HEK293 (cell line): ENCODE results near the gene BIN1.

Source experiments
- CTCF ChIA-PET: fragments of 350-600 bp; formaldehyde crosslinking; extraction: SDS; loops from one replicate; lab custom pipeline; 2021; ENCODE audit warnings: antibody characterized with exemption; lab: Yijun Ruan, JAX
- POLR2A ChIA-PET: fragments of 300-600 bp; formaldehyde crosslinking; extraction: SDS; loops from one replicate; lab custom pipeline; 2020; ENCODE audit warnings: antibody characterized with exemption, inconsistent platforms; lab: Yijun Ruan, JAX
- H3K27ac ChIP-seq: fragments of 200-500 bp; sonication (Bioruptor generic); 2 replicates; pipeline ENCODE4 v1.5.1; 2014; ENCODE audit warnings: low read depth, low read length, control low read depth, inconsistent platforms; ENCODE audit errors: extremely low read depth
- H3K36me3 ChIP-seq, 2 experiments: fragments of 200-500 bp in 1 of 2; sonication (Bioruptor generic) in 1 of 2; 1 replicate in 1 of 2; 2 replicates in 1 of 2; pipeline ENCODE4 v1.5.1; 2014 to 2017; ENCODE audit warnings: inconsistent platforms in 2 of 2, low read length in 2 of 2; ENCODE audit not compliant: control insufficient read depth in 2 of 2, insufficient read depth in 1 of 2
- H3K4me1 ChIP-seq: fragments of 200-500 bp; sonication (Bioruptor generic); 2 replicates; pipeline ENCODE4 v1.5.1; 2014; ENCODE audit warnings: mild to moderate bottlenecking, low read length, inconsistent platforms; ENCODE audit not compliant: control insufficient read depth, insufficient read depth
- H3K4me3 ChIP-seq: 2 replicates; pipeline ENCODE4 v1.5.1; 2011; ENCODE audit warnings: low read depth, mild to moderate bottlenecking, control low read depth, low read length, moderate library complexity
- H3K9me3 ChIP-seq: fragments of 200-500 bp; sonication (Bioruptor generic); 2 replicates; pipeline ENCODE4 v1.5.1; 2014; ENCODE audit warnings: low read depth, low read length, inconsistent platforms; ENCODE audit not compliant: control insufficient read depth, insufficient read depth
- FEZF1 ChIP-seq: fragments of 450-650 bp; formaldehyde crosslinking; IDR thresholded peaks from 2 replicates; pipeline ENCODE4 v1.5.1; 2016; ENCODE audit warnings: missing biosample characterization, missing genetic modification characterization
- GLI4 ChIP-seq: fragments of 450-650 bp; formaldehyde crosslinking; IDR thresholded peaks from 2 replicates; pipeline ENCODE4 v1.5.1; 2016; ENCODE audit warnings: missing biosample characterization, missing genetic modification characterization
- GLIS2 ChIP-seq: fragments of 450-650 bp; formaldehyde crosslinking; IDR thresholded peaks from 2 replicates; pipeline ENCODE4 v1.5.1; 2016; ENCODE audit warnings: missing biosample characterization, missing genetic modification characterization
- MEIS1 ChIP-seq: sonication (generic); formaldehyde crosslinking; IDR thresholded peaks from 2 replicates; pipeline ENCODE4 v1.8.1; 2022; ENCODE audit warnings: missing genetic modification reagents, mild to moderate bottlenecking, borderline replicate concordance
- SALL2 ChIP-seq: fragments of 450-650 bp; formaldehyde crosslinking; IDR thresholded peaks from 2 replicates; pipeline ENCODE4 v1.5.0; 2017; ENCODE audit warnings: missing biosample characterization, mild to moderate bottlenecking, missing genetic modification characterization, borderline replicate concordance
- SP3 ChIP-seq: fragments of 450-650 bp; formaldehyde crosslinking; IDR thresholded peaks from 2 replicates; pipeline ENCODE4 v1.5.1; 2016; ENCODE audit warnings: missing biosample characterization, missing genetic modification characterization
- TRIM28 ChIP-seq: IDR thresholded peaks from 2 replicates; pipeline ENCODE4 v1.6.1; 2011; ENCODE audit warnings: low read length, control low read depth, borderline replicate concordance
- ZBTB1 ChIP-seq: fragments of 450-650 bp; formaldehyde crosslinking; IDR thresholded peaks from 2 replicates; pipeline ENCODE4 v1.5.1; 2016; ENCODE audit warnings: missing biosample characterization, missing genetic modification characterization
- ZBTB20 ChIP-seq: fragments of 450-650 bp; formaldehyde crosslinking; IDR thresholded peaks from 2 replicates; pipeline ENCODE4 v1.5.1; 2016; ENCODE audit warnings: missing biosample characterization, missing genetic modification characterization
- ZBTB7A ChIP-seq: fragments of 450-650 bp; formaldehyde crosslinking; IDR thresholded peaks from 2 replicates; pipeline ENCODE4 v1.5.1; 2016; ENCODE audit warnings: low read depth, missing biosample characterization, missing genetic modification characterization
- ZNF121 ChIP-seq: fragments of 450-650 bp; formaldehyde crosslinking; IDR thresholded peaks from 2 replicates; pipeline ENCODE4 v1.5.1; 2016; ENCODE audit warnings: missing biosample characterization, missing genetic modification characterization
- ZNF16 ChIP-seq: fragments of 450-650 bp; formaldehyde crosslinking; IDR thresholded peaks from 2 replicates; pipeline ENCODE4 v1.5.1; 2016; ENCODE audit warnings: low read depth, missing biosample characterization, missing genetic modification characterization
- ZNF221 ChIP-seq: fragments of 450-650 bp; formaldehyde crosslinking; IDR thresholded peaks from 2 replicates; pipeline ENCODE4 v1.5.1; 2017; ENCODE audit warnings: missing biosample characterization, missing genetic modification characterization, borderline replicate concordance
- ZNF248 ChIP-seq: fragments of 450-650 bp; formaldehyde crosslinking; IDR thresholded peaks from 2 replicates; pipeline ENCODE4 v1.5.1; 2017; ENCODE audit warnings: missing biosample characterization, missing genetic modification characterization
- ZNF266 ChIP-seq: fragments of 450-650 bp; formaldehyde crosslinking; IDR thresholded peaks from 2 replicates; pipeline ENCODE4 v1.5.1; 2016; ENCODE audit warnings: missing biosample characterization, missing genetic modification characterization, low read depth
- ZNF404 ChIP-seq: fragments of 450-650 bp; formaldehyde crosslinking; IDR thresholded peaks from 2 replicates; pipeline ENCODE4 v1.5.1; 2017; ENCODE audit warnings: missing biosample characterization, missing genetic modification characterization
- ZNF426 ChIP-seq: fragments of 450-650 bp; formaldehyde crosslinking; IDR thresholded peaks from 2 replicates; pipeline ENCODE4 v1.5.1; 2017; ENCODE audit warnings: missing biosample characterization, missing genetic modification characterization, mild to moderate bottlenecking, inconsistent platforms, moderate library complexity
- ZNF449 ChIP-seq: fragments of 450-650 bp; formaldehyde crosslinking; IDR thresholded peaks from 2 replicates; pipeline ENCODE4 v1.5.1; 2017; ENCODE audit warnings: missing biosample characterization, mild to moderate bottlenecking, missing genetic modification characterization, moderate library complexity
- ZNF544 ChIP-seq: fragments of 450-650 bp; formaldehyde crosslinking; IDR thresholded peaks from 2 replicates; pipeline ENCODE4 v1.5.0; 2017; ENCODE audit warnings: missing biosample characterization, missing genetic modification characterization
- ZNF555 ChIP-seq: fragments of 450-650 bp; formaldehyde crosslinking; conservative IDR thresholded peaks from 2 replicates; pipeline ENCODE4 v1.5.1; 2017; ENCODE audit warnings: missing biosample characterization, mild to moderate bottlenecking, missing genetic modification characterization, inconsistent platforms
- ZNF560 ChIP-seq: fragments of 450-650 bp; formaldehyde crosslinking; IDR thresholded peaks from 2 replicates; pipeline ENCODE4 v1.5.1; 2017; ENCODE audit warnings: missing biosample characterization, missing genetic modification characterization, borderline replicate concordance
- ZNF561 ChIP-seq: fragments of 450-650 bp; IDR thresholded peaks from 2 replicates; pipeline ENCODE4 v1.5.1; 2018; ENCODE audit warnings: missing biosample characterization, missing genetic modification characterization, borderline replicate concordance
- ZNF621 ChIP-seq: fragments of 450-650 bp; formaldehyde crosslinking; IDR thresholded peaks from 2 replicates; pipeline ENCODE4 v1.5.1; 2017; ENCODE audit warnings: missing biosample characterization, missing genetic modification characterization
- ZNF623 ChIP-seq: fragments of 450-650 bp; formaldehyde crosslinking; IDR thresholded peaks from 2 replicates; pipeline ENCODE4 v1.5.1; 2016; ENCODE audit warnings: missing biosample characterization, missing genetic modification characterization
- ZNF654 ChIP-seq: fragments of 450-650 bp; formaldehyde crosslinking; IDR thresholded peaks from 2 replicates; pipeline ENCODE4 v1.5.1; 2016; ENCODE audit warnings: low read depth, missing biosample characterization, missing genetic modification characterization
- ZNF707 ChIP-seq: fragments of 450-650 bp; formaldehyde crosslinking; IDR thresholded peaks from 2 replicates; pipeline ENCODE4 v1.5.1; 2016; ENCODE audit warnings: missing biosample characterization, missing genetic modification characterization
- TF ChIP-seq, protein P1 (sequence below): fragments of 450-650 bp; formaldehyde crosslinking; optimal IDR thresholded peaks from 2 replicates; pipeline ENCODE3; 2016; ENCODE audit warnings: missing biosample characterization, mild to moderate bottlenecking, missing genetic modification characterization

BIN1 gene

DNA sequence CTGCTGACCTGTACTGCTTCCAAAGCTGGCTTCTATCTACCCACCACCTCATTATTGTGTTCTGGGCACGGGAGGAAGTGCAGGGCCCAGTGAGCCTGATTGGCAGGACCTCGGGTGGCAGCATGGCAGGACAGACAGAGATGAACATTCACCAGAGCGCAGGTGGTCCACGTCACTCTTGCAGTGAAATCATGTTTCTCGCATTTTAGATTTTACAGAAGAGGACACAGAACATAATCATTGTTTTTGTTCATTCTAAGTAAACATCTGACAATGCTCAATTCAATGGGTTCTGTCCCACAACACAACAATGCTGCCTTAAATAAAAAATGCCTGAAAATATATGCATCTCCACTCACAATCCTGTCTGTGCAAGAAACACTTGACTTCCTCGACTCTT lies 11.5 kb upstream of the BIN1 start:
- TF ChIP-seq ZNF221 (no peak), ZNF621 (no peak), TRIM28 (no peak), ZBTB20 (tag by site-specific recombination) (no peak), GLIS2 (tag by site-specific recombination) (no peak), ZNF561 (tag by site-specific recombination) (no peak), SP3 (tag by site-specific recombination) (no peak), ZNF623 (no peak), SALL2 (no peak)
- TF ChIP-seq, protein P1, sequence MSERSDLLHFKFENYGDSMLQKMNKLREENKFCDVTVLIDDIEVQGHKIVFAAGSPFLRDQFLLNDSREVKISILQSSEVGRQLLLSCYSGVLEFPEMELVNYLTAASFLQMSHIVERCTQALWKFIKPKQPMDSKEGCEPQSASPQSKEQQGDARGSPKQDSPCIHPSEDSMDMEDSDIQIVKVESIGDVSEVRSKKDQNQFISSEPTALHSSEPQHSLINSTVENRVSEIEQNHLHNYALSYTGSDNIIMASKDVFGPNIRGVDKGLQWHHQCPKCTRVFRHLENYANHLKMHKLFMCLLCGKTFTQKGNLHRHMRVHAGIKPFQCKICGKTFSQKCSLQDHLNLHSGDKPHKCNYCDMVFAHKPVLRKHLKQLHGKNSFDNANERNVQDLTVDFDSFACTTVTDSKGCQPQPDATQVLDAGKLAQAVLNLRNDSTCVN (tag by site-specific recombination), result no peak
- TF ChIP-seq, all 188 proteins: peak for 0
- no peaks in the 10 kb centered on the region for H3K36me3 ChIP-seq
- H3K27ac ChIP-seq, result no peak overlapping the region
- no peaks in the 10 kb centered on the region for H3K4me1 ChIP-seq
- POLR2A ChIA-PET, result no interaction called here
- CTCF ChIA-PET, result no interaction called here
- no peak overlapping the region for H3K4me3 ChIP-seq
- no peaks in the 10 kb centered on the region for H3K9me3 ChIP-seq

DNA sequence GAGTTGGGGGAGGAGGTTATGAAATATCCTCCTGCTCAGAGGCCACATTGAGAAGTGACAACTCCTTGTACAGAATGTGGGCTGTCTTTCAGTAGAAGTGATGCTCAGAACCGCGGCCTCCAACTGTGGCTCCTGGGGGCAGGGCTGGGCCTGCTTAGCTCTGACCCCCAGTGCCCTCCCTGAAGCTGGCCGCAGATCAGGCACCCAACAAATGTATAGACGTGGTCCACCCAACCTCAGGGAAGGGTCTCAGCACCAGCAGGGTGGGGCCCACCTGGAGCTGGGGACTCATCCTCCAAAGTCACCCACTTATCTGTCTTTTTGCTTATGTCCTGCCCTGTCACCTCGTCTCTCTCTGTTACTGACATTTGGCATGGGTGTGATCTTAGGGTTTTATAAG lies 11.1 kb upstream of the BIN1 start:
- Histone ChIP-seq H3K9me3 (no peaks in the 10 kb centered on the region), H3K4me1 (no peaks in the 10 kb centered on the region), H3K27ac (no peak overlapping the region), H3K36me3 (no peaks in the 10 kb centered on the region), H3K4me3 (no peak overlapping the region)
- no peak for TF ChIP-seq ZNF449
- TF ChIP-seq ZNF707, result no peak
- no peak for TF ChIP-seq ZNF16 (tag by site-specific recombination)
- TF ChIP-seq FEZF1 (tag by site-specific recombination), result no peak
- TF ChIP-seq ZBTB1 (tag by site-specific recombination), result no peak
- TF ChIP-seq ZBTB7A (tag by site-specific recombination), result no peak
- TF ChIP-seq ZNF404 (tag by site-specific recombination), result no peak
- TF ChIP-seq ZNF121 (tag by site-specific recombination), result no peak
- no peak for TF ChIP-seq ZNF544
- TF ChIP-seq ZNF426 (tag by site-specific recombination), result no peak
- TF ChIP-seq ZNF560 (tag by site-specific recombination), result no peak
- no peak for TF ChIP-seq MEIS1 (CRISPR knock-in tag)
- no peak for TF ChIP-seq GLI4
- TF ChIP-seq ZNF248 (tag by site-specific recombination), result no peak
- no peak for TF ChIP-seq ZNF654 (tag by site-specific recombination)
- TF ChIP-seq ZNF555 (tag by site-specific recombination), result no peak
- TF ChIP-seq ZNF266 (tag by site-specific recombination), result no peak
- ChIA-PET POLR2A (no interaction called here), CTCF (no interaction called here)
